Measurements from ENCODE around the gene ARIH2.

ARIH2 gene

GRCh38 chr3:48979451-48979850 is 60.8 kb downstream of the ARIH2 start:
- DNase-seq, result no peak

- no peak for DNase-seq
Measured at GRCh38 chr3:48980295-48980694, 61.7 kb downstream of the ARIH2 start.

- no peak for DNase-seq
Measured at GRCh38 chr3:48982016-48982415, 63.4 kb downstream of the ARIH2 start.

- DNase-seq, result no peak
Measured at GRCh38 chr3:48982686-48983085, 64.0 kb downstream of the ARIH2 start.

- DNase-seq, result no peak
Measured at GRCh38 chr3:48983096-48983495, 64.5 kb downstream of the ARIH2 start.

- DNase-seq, result no peak
Measured at GRCh38 chr3:48984663-48985062, 66.0 kb downstream of the ARIH2 start.

- DNase-seq, result no peak
Measured at GRCh38 chr3:48985831-48986376, 67.3 kb downstream of the ARIH2 start.

- no peak for DNase-seq
Measured at GRCh38 chr3:48989126-48989795, 70.6 kb downstream of the ARIH2 start.

- DNase-seq, result peak; percentile 64
Measured at GRCh38 chr3:48989796-48990635, 71.4 kb downstream of the ARIH2 start, which contains the start of gene P4HTM. Gene P4HTM (plus strand): TSS chr3:48990241. CDS start chr3:48990257, 16 bp downstream.

GRCh38 chr3:48990636-48991469 is 72.2 kb downstream of the ARIH2 start:
- DNase-seq, result no peak

- DNase-seq, result no peak
Measured at GRCh38 chr3:48991851-48992545, 73.4 kb downstream of the ARIH2 start.

- no peak for DNase-seq
Measured at GRCh38 chr3:48993834-48994233, 75.2 kb downstream of the ARIH2 start.

- no peak for DNase-seq
Measured at GRCh38 chr3:48996640-48997039, 78.0 kb downstream of the ARIH2 start.

- no peak for DNase-seq
Measured at GRCh38 chr3:48997102-48997635, 78.5 kb downstream of the ARIH2 start.

GRCh38 chr3:48997714-48998637 is 79.3 kb downstream of the ARIH2 start:
- DNase-seq, result no peak

GRCh38 chr3:48999085-48999858 is 80.6 kb downstream of the ARIH2 start:
- DNase-seq, result no peak

GRCh38 chr3:49001155-49001554 is 82.5 kb downstream of the ARIH2 start:
- DNase-seq, result no peak

- no peak for DNase-seq
Measured at GRCh38 chr3:49004352-49005302, 86.0 kb downstream of the ARIH2 start.

GRCh38 chr3:49005303-49005680 is 86.7 kb downstream of the ARIH2 start:
- no peak for DNase-seq
